ENCODE data around the gene SCYL1. TPM values are rescaled to one million over a fixed set of nuclear protein-coding genes. Genes with fewer than 3 reads are reported as not detected.
A peak's percentile ranks its signal among the peaks of the same experiment; 100 is the strongest.

Gene SCYL1
- total RNA-seq, 1 donor from 2014 or later = 94.2 TPM

- Mint-ChIP-seq H3K27me3 (no peaks in the 10 kb centered on the region), H3K4me3 (peak overlapping the region; percentile 88), H3K4me1 (peaks cover 52% of the 10 kb centered on the region), H3K27ac (peak overlapping the region; percentile 96), H3K9me3 (no peaks in the 10 kb centered on the region), H3K36me3 (ENCODE audit: low read depth) (peaks cover 51% of the 10 kb centered on the region)
- intact Hi-C loops (cut with micrococcal nuclease) = loop anchor here (1.0 to 5.0 kb wide), 9 partner anchors 13 to 243 kb away; partner anchors contain the start of genes MALAT1, PCNX3 and SIPA1
- no peak for DNase-seq
Observed at GRCh38 chr11:65574811-65575567, 50.1 kb downstream of the SCYL1 start.

- peak; percentile 95 for DNase-seq
- Mint-ChIP-seq H3K4me3 (peak within 1 kb of the TSS; percentile 92), H3K36me3 (ENCODE audit: low read depth) (peaks cover 51% of the 10 kb centered on the region), H3K9me3 (no peaks in the 10 kb centered on the region), H3K4me1 (peaks cover 50% of the 10 kb centered on the region), H3K27me3 (no peaks in the 10 kb centered on the region), H3K27ac (peak within 1 kb of the TSS; percentile 96)
- intact Hi-C loops (cut with micrococcal nuclease) = loop anchor here (2.0 kb wide), 3 partner anchors 63 to 151 kb away; partner anchors contain the start of genes MALAT1 and SIPA1
Observed at GRCh38 chr11:65575568-65576231, 50.8 kb downstream of the SCYL1 start, which contains the start of gene EHBP1L1. EHBP1L1 (plus strand) TSS chr11:65576053; CDS start chr11:65576303, 250 bp downstream.

GRCh38 chr11:65576232-65576866, 51.5 kb downstream of the SCYL1 start:
- intact Hi-C loops (cut with micrococcal nuclease) = no loop called here
- no peak for DNase-seq
- H3K27ac Mint-ChIP-seq = peak overlapping the region; percentile 87
- no peaks in the 10 kb centered on the region for H3K9me3 Mint-ChIP-seq
- peaks cover 48% of the 10 kb centered on the region for H3K4me1 Mint-ChIP-seq
- peaks cover 52% of the 10 kb centered on the region for H3K36me3 Mint-ChIP-seq (ENCODE audit: low read depth)
- no peaks in the 10 kb centered on the region for H3K27me3 Mint-ChIP-seq
- peak overlapping the region; percentile 92 for H3K4me3 Mint-ChIP-seq

- Mint-ChIP-seq H3K36me3 (ENCODE audit: low read depth) (peaks cover 53% of the 10 kb centered on the region), H3K4me1 (peaks cover 42% of the 10 kb centered on the region), H3K9me3 (no peaks in the 10 kb centered on the region), H3K4me3 (peak overlapping the region; percentile 92), H3K27me3 (no peaks in the 10 kb centered on the region), H3K27ac (peak overlapping the region; percentile 87)
- peak; percentile 75 for DNase-seq
- intact Hi-C loops (cut with micrococcal nuclease) = no loop called here
Observed at GRCh38 chr11:65576867-65577755, 52.2 kb downstream of the SCYL1 start.

- DNase-seq = no peak
- no peaks in the 10 kb centered on the region for H3K27me3 Mint-ChIP-seq
- peaks cover 57% of the 10 kb centered on the region for H3K36me3 Mint-ChIP-seq (ENCODE audit: low read depth)
- peak overlapping the region; percentile 92 for H3K4me3 Mint-ChIP-seq
- intact Hi-C loops (cut with micrococcal nuclease) = no loop called here
- peaks cover 42% of the 10 kb centered on the region for H3K4me1 Mint-ChIP-seq
- H3K9me3 Mint-ChIP-seq = no peaks in the 10 kb centered on the region
- H3K27ac Mint-ChIP-seq = peak overlapping the region; percentile 61
Observed at GRCh38 chr11:65577756-65578109, 52.9 kb downstream of the SCYL1 start.

GRCh38 chr11:65578134-65578533, 53.3 kb downstream of the SCYL1 start:
- H3K9me3 Mint-ChIP-seq = no peaks in the 10 kb centered on the region
- peak overlapping the region; percentile 92 for H3K4me3 Mint-ChIP-seq
- peak overlapping the region; percentile 61 for H3K27ac Mint-ChIP-seq
- H3K36me3 Mint-ChIP-seq (ENCODE audit: low read depth) = peaks cover 58% of the 10 kb centered on the region
- intact Hi-C loops (cut with micrococcal nuclease) = no loop called here
- no peaks in the 10 kb centered on the region for H3K27me3 Mint-ChIP-seq
- DNase-seq = no peak
- H3K4me1 Mint-ChIP-seq = peaks cover 42% of the 10 kb centered on the region

- Mint-ChIP-seq H3K27ac (peak overlapping the region; percentile 61), H3K4me3 (peak overlapping the region; percentile 92), H3K27me3 (no peaks in the 10 kb centered on the region), H3K36me3 (ENCODE audit: low read depth) (peaks cover 57% of the 10 kb centered on the region), H3K4me1 (peaks cover 43% of the 10 kb centered on the region), H3K9me3 (no peaks in the 10 kb centered on the region)
- no peak for DNase-seq
- intact Hi-C loops (cut with micrococcal nuclease) = no loop called here
Observed at GRCh38 chr11:65578667-65579066, 53.8 kb downstream of the SCYL1 start.

- intact Hi-C loops (cut with micrococcal nuclease) = no loop called here
Observed at GRCh38 chr11:65579291-65579690, 54.4 kb downstream of the SCYL1 start.

GRCh38 chr11:65580031-65580692, 55.3 kb downstream of the SCYL1 start:
- peaks cover 60% of the 10 kb centered on the region for H3K36me3 Mint-ChIP-seq (ENCODE audit: low read depth)
- no peak overlapping the region for H3K4me3 Mint-ChIP-seq
- no peaks in the 10 kb centered on the region for H3K27me3 Mint-ChIP-seq
- intact Hi-C loops (cut with micrococcal nuclease) = no loop called here
- H3K9me3 Mint-ChIP-seq = no peaks in the 10 kb centered on the region
- no peak for DNase-seq
- H3K4me1 Mint-ChIP-seq = peaks cover 36% of the 10 kb centered on the region
- H3K27ac Mint-ChIP-seq = peak overlapping the region; percentile 36

More at GRCh38 chr11:65579291-65579690, 54.4 kb downstream of the SCYL1 start:
- DNase-seq = no peak
- H3K36me3 Mint-ChIP-seq (ENCODE audit: low read depth) = peaks cover 58% of the 10 kb centered on the region
- no peaks in the 10 kb centered on the region for H3K9me3 Mint-ChIP-seq
- H3K27ac Mint-ChIP-seq = no peak overlapping the region
- no peaks in the 10 kb centered on the region for H3K27me3 Mint-ChIP-seq
- H3K4me3 Mint-ChIP-seq = peak overlapping the region; percentile 39
- H3K4me1 Mint-ChIP-seq = peaks cover 42% of the 10 kb centered on the region

- Mint-ChIP-seq H3K9me3 (no peaks in the 10 kb centered on the region), H3K27me3 (no peaks in the 10 kb centered on the region), H3K4me3 (peak overlapping the region; percentile 28), H3K27ac (no peak overlapping the region), H3K36me3 (ENCODE audit: low read depth) (peaks cover 57% of the 10 kb centered on the region), H3K4me1 (peaks cover 32% of the 10 kb centered on the region)
- DNase-seq = no peak
- intact Hi-C loops (cut with micrococcal nuclease) = no loop called here
Observed at GRCh38 chr11:65580756-65581155, 55.9 kb downstream of the SCYL1 start.

- no peak for DNase-seq
- no peaks in the 10 kb centered on the region for H3K27me3 Mint-ChIP-seq
- peaks cover 36% of the 10 kb centered on the region for H3K4me1 Mint-ChIP-seq
- H3K27ac Mint-ChIP-seq = peak overlapping the region; percentile 69
- H3K9me3 Mint-ChIP-seq = no peaks in the 10 kb centered on the region
- no peak overlapping the region for H3K4me3 Mint-ChIP-seq
- intact Hi-C loops (cut with micrococcal nuclease) = no loop called here
- peaks cover 63% of the 10 kb centered on the region for H3K36me3 Mint-ChIP-seq (ENCODE audit: low read depth)
Observed at GRCh38 chr11:65581928-65582327, 57.0 kb downstream of the SCYL1 start.

GRCh38 chr11:65583589-65583988, 58.7 kb downstream of the SCYL1 start:
- H3K27ac Mint-ChIP-seq = peak overlapping the region; percentile 73
- no peak overlapping the region for H3K4me3 Mint-ChIP-seq
- H3K4me1 Mint-ChIP-seq = peaks cover 38% of the 10 kb centered on the region
- intact Hi-C loops (cut with micrococcal nuclease) = no loop called here
- peaks cover 67% of the 10 kb centered on the region for H3K36me3 Mint-ChIP-seq (ENCODE audit: low read depth)
- no peaks in the 10 kb centered on the region for H3K27me3 Mint-ChIP-seq
- no peak for DNase-seq
- H3K9me3 Mint-ChIP-seq = no peaks in the 10 kb centered on the region

- peaks cover 41% of the 10 kb centered on the region for H3K4me1 Mint-ChIP-seq
- H3K36me3 Mint-ChIP-seq (ENCODE audit: low read depth) = peaks cover 67% of the 10 kb centered on the region
- no peak for DNase-seq
- no peaks in the 10 kb centered on the region for H3K9me3 Mint-ChIP-seq
- peak overlapping the region; percentile 20 for H3K4me3 Mint-ChIP-seq
- peak overlapping the region; percentile 19 for H3K27ac Mint-ChIP-seq
- intact Hi-C loops (cut with micrococcal nuclease) = no loop called here
- H3K27me3 Mint-ChIP-seq = no peaks in the 10 kb centered on the region
Observed at GRCh38 chr11:65584106-65584505, 59.2 kb downstream of the SCYL1 start.

Measured in activated CD4-positive, alpha-beta T cell treated with anti-CD3 and anti-CD28 coated beads, Interleukin-2, amount 10 ng/mL, durations not matched to agents 24 days and 14 days (primary cell).